Gastrocnemius medialis (tissue), 4 donors: ENCODE measurements around the gene LOXL3.

ENCODE experiments used
- POLR2A ChIP-seq, 2 donors: fragments of 450-650 bp; IDR thresholded peaks; one replicate each; pipeline ENCODE4 v1.6.1; 2017; ENCODE audit warnings: antibody characterized with exemption in 2 of 2, mild to moderate bottlenecking in 2 of 2, moderate library complexity in 2 of 2
- TF ChIP-seq, protein P1 (sequence below), 5 experiments: fragments of 450-650 bp in 3 of 5; fragments of 200-600 bp in 2 of 5; sonication (generic) in 2 of 5; IDR thresholded peaks in 4 of 5; conservative IDR thresholded peaks in 1 of 5; 1 replicate in 4 of 5; 2 replicates in 1 of 5; pipeline ENCODE4 v1.5.1; 2016 to 2019; ENCODE audit warnings: antibody characterized with exemption in 5 of 5, mild to moderate bottlenecking in 3 of 5, moderate library complexity in 3 of 5

- TF ChIP-seq, protein P1, sequence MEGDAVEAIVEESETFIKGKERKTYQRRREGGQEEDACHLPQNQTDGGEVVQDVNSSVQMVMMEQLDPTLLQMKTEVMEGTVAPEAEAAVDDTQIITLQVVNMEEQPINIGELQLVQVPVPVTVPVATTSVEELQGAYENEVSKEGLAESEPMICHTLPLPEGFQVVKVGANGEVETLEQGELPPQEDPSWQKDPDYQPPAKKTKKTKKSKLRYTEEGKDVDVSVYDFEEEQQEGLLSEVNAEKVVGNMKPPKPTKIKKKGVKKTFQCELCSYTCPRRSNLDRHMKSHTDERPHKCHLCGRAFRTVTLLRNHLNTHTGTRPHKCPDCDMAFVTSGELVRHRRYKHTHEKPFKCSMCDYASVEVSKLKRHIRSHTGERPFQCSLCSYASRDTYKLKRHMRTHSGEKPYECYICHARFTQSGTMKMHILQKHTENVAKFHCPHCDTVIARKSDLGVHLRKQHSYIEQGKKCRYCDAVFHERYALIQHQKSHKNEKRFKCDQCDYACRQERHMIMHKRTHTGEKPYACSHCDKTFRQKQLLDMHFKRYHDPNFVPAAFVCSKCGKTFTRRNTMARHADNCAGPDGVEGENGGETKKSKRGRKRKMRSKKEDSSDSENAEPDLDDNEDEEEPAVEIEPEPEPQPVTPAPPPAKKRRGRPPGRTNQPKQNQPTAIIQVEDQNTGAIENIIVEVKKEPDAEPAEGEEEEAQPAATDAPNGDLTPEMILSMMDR (IDR thresholded peaks at IDR 0.05 in 4 of 5, conservative IDR thresholded peaks at IDR 0.05 in 1 of 5): no peak
- TF ChIP-seq POLR2A (IDR thresholded peaks at IDR 0.05): no peak
Measured at GRCh38 chr2:74528600-74529356, 25.0 kb downstream of the LOXL3 start.
